Measurements from ENCODE around the gene TMED1.
"Not testable (repeated sequence)": the region's sequence is repeated elsewhere in the genome, so short reads cannot be mapped to it uniquely, and the experiment has no call there.

Gene TMED1

DNA sequence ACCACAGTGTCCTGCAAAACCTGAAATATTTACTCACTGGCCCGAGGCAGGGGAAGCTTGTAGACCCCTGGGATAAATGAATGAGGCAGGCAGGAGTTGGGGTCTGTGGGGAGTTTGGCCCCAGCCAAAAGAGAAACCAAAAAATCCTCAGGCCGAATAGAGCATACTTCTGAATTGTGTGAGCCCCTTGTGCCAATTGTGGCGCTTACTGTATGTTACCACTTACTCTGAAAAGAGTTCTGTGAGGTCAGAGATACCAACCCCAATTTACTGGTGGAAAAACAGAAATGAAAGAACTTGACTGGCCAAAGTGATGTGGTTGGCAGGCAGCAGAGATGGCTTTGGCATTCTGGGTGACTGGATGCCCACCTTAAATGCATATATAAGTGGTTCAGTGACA lies 42.2 kb upstream of the TMED1 start:
- no peak overlapping the region for H3K4me3 ChIP-seq (ENCODE audit: low read depth, low read length)

GRCh38 chr19:10877608-10878007 lies 41.6 kb upstream of the TMED1 start:
- H3K27me3 ChIP-seq; H3K4me1 ChIP-seq; DNase-seq; H3K36me3 ChIP-seq; H3K9me3 ChIP-seq; H3K4me3 ChIP-seq (ENCODE audit: low read depth, low read length): not testable (repeated sequence)

More for the DNA sequence above, 42.2 kb upstream of the TMED1 start:
- no peak for TF ChIP-seq CTCF (IDR thresholded peaks at IDR 0.05; ENCODE audit: low read depth, low read length)
- Histone ChIP-seq H3K27me3 (no peaks in the 10 kb centered on the region), H3K4me1 (peaks cover 4% of the 10 kb centered on the region; the same call in 1 of the 2 replicates), H3K9me3 (no peaks in the 10 kb centered on the region), H3K36me3 (peaks cover 5% of the 10 kb centered on the region; the same call in 1 of the 2 replicates)
- no peak for DNase-seq

- no peak for TF ChIP-seq CTCF (IDR thresholded peaks at IDR 0.05; ENCODE audit: low read depth, low read length)
- no peaks in the 10 kb centered on the region for H3K9me3 ChIP-seq
- H3K4me1 ChIP-seq: peaks cover under 1% of the 10 kb centered on the region; the same call in 1 of the 2 replicates
- no peak overlapping the region for H3K4me3 ChIP-seq (ENCODE audit: low read depth, low read length)
- no peak for DNase-seq
- peaks cover 5% of the 10 kb centered on the region; the same call in 1 of the 2 replicates for H3K36me3 ChIP-seq
- H3K27me3 ChIP-seq: no peaks in the 10 kb centered on the region
Measured at GRCh38 chr19:10876459-10877240, 40.6 kb upstream of the TMED1 start.

DNA sequence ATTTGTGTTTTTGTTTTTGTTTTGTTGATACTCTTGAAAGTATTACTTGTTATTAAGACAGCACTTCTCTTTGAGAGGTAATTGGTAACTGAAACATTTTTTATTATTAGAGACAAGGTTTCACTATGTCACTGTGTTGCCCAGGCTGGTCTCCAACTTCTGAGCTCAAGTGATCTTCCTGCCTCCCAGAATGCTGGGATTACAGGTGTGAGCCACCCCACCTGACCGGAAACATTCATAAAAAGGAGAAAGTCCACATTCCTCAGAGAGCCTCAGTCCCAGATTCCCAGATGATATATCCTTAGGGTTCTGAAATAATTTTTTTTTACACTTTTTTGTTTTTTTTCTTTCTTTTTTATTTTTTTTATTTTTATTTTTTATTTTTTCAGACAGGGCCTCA lies 38.0 kb upstream of the TMED1 start:
- Histone ChIP-seq H3K4me3 (ENCODE audit: low read depth, low read length) (no peak overlapping the region), H3K36me3 (no peaks in the 10 kb centered on the region), H3K27me3 (no peaks in the 10 kb centered on the region), H3K9me3 (no peaks in the 10 kb centered on the region), H3K4me1 (no peaks in the 10 kb centered on the region; the same call in 1 of the 2 replicates)
- no peak for DNase-seq
- TF ChIP-seq CTCF (IDR thresholded peaks at IDR 0.05; ENCODE audit: low read depth, low read length): no peak

- no peaks in the 10 kb centered on the region for H3K36me3 ChIP-seq
- peak overlapping the region; percentile 75 for H3K4me3 ChIP-seq (ENCODE audit: low read depth, low read length)
- no peaks in the 10 kb centered on the region; the same call in 1 of the 2 replicates for H3K4me1 ChIP-seq
- H3K27me3 ChIP-seq: no peaks in the 10 kb centered on the region
- no peaks in the 10 kb centered on the region for H3K9me3 ChIP-seq
- DNase-seq: no peak
- no peak for TF ChIP-seq CTCF (IDR thresholded peaks at IDR 0.05; ENCODE audit: low read depth, low read length)
Measured at GRCh38 chr19:10872546-10873107, 36.6 kb upstream of the TMED1 start.

DNA sequence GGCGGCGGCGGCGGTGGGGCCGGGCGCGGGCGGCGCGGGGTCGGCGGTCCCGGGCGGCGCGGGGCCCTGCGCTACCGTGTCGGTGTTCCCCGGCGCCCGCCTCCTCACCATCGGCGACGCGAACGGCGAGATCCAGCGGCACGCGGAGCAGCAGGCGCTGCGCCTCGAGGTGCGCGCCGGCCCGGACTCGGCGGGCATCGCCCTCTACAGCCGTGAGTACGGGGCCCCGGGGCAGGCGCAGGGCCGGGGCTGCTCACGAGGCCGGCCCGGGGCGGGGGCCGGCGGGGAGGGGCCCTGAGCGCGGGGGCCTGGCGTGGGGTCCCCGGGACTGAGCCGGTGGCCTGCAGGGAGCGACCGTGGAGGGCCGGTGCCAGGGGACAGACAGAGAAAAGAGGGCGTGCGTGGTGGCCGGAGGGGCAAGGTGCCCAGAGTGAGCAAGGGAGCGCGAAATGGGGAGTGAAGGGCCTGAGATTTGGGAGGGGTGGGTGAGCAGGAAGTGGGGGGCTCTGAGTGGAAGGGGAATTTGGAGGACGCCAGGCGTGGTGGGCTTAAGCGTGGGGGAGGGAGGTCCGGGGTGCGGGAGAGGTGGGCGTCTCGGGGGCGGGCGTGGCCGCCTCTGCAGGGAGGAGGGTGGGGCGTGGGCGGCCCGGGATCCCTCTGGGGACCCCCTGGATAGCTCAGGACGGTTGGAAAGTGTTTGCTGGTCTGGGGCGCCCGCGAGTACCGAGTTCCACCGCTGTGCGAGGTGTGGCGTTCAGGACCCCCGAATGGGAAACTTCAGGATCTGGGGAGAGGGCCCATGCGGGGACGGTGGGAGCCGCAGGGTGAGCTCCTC lies 35.9 kb upstream of the TMED1 start:
- DNase-seq: peak; percentile 46
- Histone ChIP-seq H3K4me1 (no peaks in the 10 kb centered on the region; the same call in 1 of the 2 replicates), H3K4me3 (ENCODE audit: low read depth, low read length) (peak overlapping the region; percentile 75), H3K27me3 (no peaks in the 10 kb centered on the region), H3K9me3 (no peaks in the 10 kb centered on the region), H3K36me3 (no peaks in the 10 kb centered on the region)
- no peak for TF ChIP-seq CTCF (IDR thresholded peaks at IDR 0.05; ENCODE audit: low read depth, low read length)
